Adrenal gland (tissue), 12 donors: ENCODE results near the gene VPS9D1. TPM values are rescaled to one million over a fixed set of nuclear protein-coding genes. Genes with fewer than 3 reads are reported as not detected.

Experiments used
- DNase-seq, 7 donors: peaks; one replicate each; pipeline ENCODE4 v3.0.0-alpha.2; 2019 to 2020
- H3K27ac ChIP-seq, 5 donors: fragments of 200-600 bp; sonication (generic) in 4 of 5; 1 replicate in 3 of 5; 2 replicates in 2 of 5; pipeline versions ENCODE4 v1.5.1 to v1.8.0; 2016 to 2020; ENCODE audit warnings: mild to moderate bottlenecking in 1 of 5
- H3K27me3 ChIP-seq: fragments of 200-600 bp; 2 replicates; pipeline ENCODE4 v1.8.0; 2021
- H3K36me3 ChIP-seq, 2 donors: fragments of 200-600 bp; replicated peaks in 1 of 2; 1 replicate in 1 of 2; 2 replicates in 1 of 2; pipeline versions ENCODE4 v1.5.1 to v1.8.0; 2018 to 2022
- H3K4me1 ChIP-seq, 2 donors: fragments of 200-600 bp; replicated peaks in 1 of 2; 1 replicate in 1 of 2; 2 replicates in 1 of 2; pipeline versions ENCODE4 v1.5.1 to v1.8.0; 2018 to 2021
- H3K4me3 ChIP-seq, 4 donors: fragments of 200-600 bp; sonication (generic) in 3 of 4; one replicate each; pipeline ENCODE4 v1.5.1; 2016 to 2018
- H3K9me3 ChIP-seq, 3 donors: fragments of 200-600 bp; sonication (generic) in 1 of 3; replicated peaks in 1 of 3; 1 replicate in 2 of 3; 2 replicates in 1 of 3; pipeline versions ENCODE4 v1.5.1 to v1.8.0; 2016 to 2021
- CTCF ChIP-seq, 6 experiments: fragments of 450-650 bp in 4 of 6; fragments of 200-600 bp in 2 of 6; sonication (generic) in 1 of 6; IDR thresholded peaks; 1 replicate in 5 of 6; 2 replicates in 1 of 6; pipeline versions ENCODE4 v1.5.1 to v1.8.0; 2016 to 2021; ENCODE audit warnings: antibody characterized with exemption in 6 of 6, mild to moderate bottlenecking in 2 of 6, moderate library complexity in 1 of 6
- POLR2A ChIP-seq, 2 donors: fragments of 450-650 bp; IDR thresholded peaks; one replicate each; pipeline ENCODE4 v1.6.1; 2017; ENCODE audit warnings: antibody characterized with exemption in 2 of 2, mild to moderate bottlenecking in 2 of 2, moderate library complexity in 1 of 2
- WGBS, 4 donors: extraction: QIAGEN DNeasy Blood & Tissue Kit in 2 of 4; methylation state at CpG; one replicate each; pipeline versions ENCODE4 v1.1.5 to v1.1.7; 2013 to 2017; 5-methylcytosine and 5-hydroxymethylcytosine counted together
- intact Hi-C, 2 donors: fragments of 100-400 bp; cut with DNase I; formaldehyde crosslinking; loops; one replicate each; pipeline versions ENCODE4 v1.14.1 to v1.15.0; 2022 to 2023
- polyA plus RNA-seq, 3 donors: library from polyadenylated mRNA; stranded (reverse); fragments of 200-250 nt in 2 of 3; fragments of 350-450 nt in 1 of 3; fragmentation: Illumina TruSeq in 1 of 3; extraction: RNeasy Lipid Tissue Mini Kit (QIAGEN cat#74804) in 1 of 3; gene quantifications; one replicate each; pipeline ENCODE4 v1.2.3, GENCODE V29; 2013 to 2014
- total RNA-seq, 9 donors: library from RNA; depleted of rRNA in 4 of 9; stranded (reverse); fragments of >200 nt in 4 of 9; fragments of 120-200 nt in 1 of 9; fragmentation: NEBNext Ultra II Directional in 1 of 9; extraction: Animal tissue kit (Norgen Biotek cat#: 25700) in 1 of 9; gene quantifications; one replicate each; pipeline versions ENCODE4 v1.1.0 to v1.2.4, GENCODE V29; 2013 to 2023
- donor health status: healthy with polysubstance abuse.
- donor health status: Bipolar disorder and iron deficiency.
- donor health status: DM: yes; HTN: yes; CAD: no.
- donor health status: DM: no; HTN: no; CAD: no.
- donor health status: DM: no; HTN: no; CAD: no.
- donor health status: DM: yes; HTN: yes; CAD: no.

VPS9D1 gene
- total and polyA plus RNA-seq, 12 donors: 3.9 to 102 (median 23.2) TPM

GRCh38 chr16:89730610-89731234, 10.0 kb upstream of the VPS9D1 start:
- TF ChIP-seq CTCF (IDR thresholded peaks at IDR 0.05) (no peak), POLR2A (IDR thresholded peaks at IDR 0.05) (no peak)
- no peaks in the 10 kb centered on the region for H3K9me3 ChIP-seq
- H3K4me1 ChIP-seq: no peaks in the 10 kb centered on the region
- WGBS, 4 donors: 81 to 100% (median 85%) methylated on average over 1 to 21 of the region's 22 CpGs
- DNase-seq: no peak
- H3K27ac ChIP-seq: no peak overlapping the region
- H3K36me3 ChIP-seq: peaks cover 0 to 88% of the 10 kb centered on the region in 2 donors
- intact Hi-C loops: no loop called here
- H3K27me3 ChIP-seq: no peaks in the 10 kb centered on the region
- H3K4me3 ChIP-seq: no peak overlapping the region

GRCh38 chr16:89729863-89730593, 9.3 kb upstream of the VPS9D1 start:
- H3K27ac ChIP-seq: no peak overlapping the region
- H3K4me3 ChIP-seq: no peak overlapping the region
- intact Hi-C loops: no loop called here
- no peak for TF ChIP-seq POLR2A (IDR thresholded peaks at IDR 0.05)
- TF ChIP-seq CTCF (IDR thresholded peaks at IDR 0.05): no peak
- H3K27me3 ChIP-seq: no peaks in the 10 kb centered on the region
- H3K4me1 ChIP-seq: no peaks in the 10 kb centered on the region
- 77 to 83% (median 80%) methylated on average over 9 to 14 of the region's 14 CpGs for WGBS, 4 donors
- peaks cover 0 to 85% of the 10 kb centered on the region in 2 donors for H3K36me3 ChIP-seq
- H3K9me3 ChIP-seq: no peaks in the 10 kb centered on the region
- no peak for DNase-seq

- no peaks in the 10 kb centered on the region for H3K9me3 ChIP-seq
- intact Hi-C loops: no loop called here
- no peaks in the 10 kb centered on the region for H3K27me3 ChIP-seq
- peaks cover 0 to 82% of the 10 kb centered on the region in 2 donors for H3K36me3 ChIP-seq
- no peak for TF ChIP-seq POLR2A (IDR thresholded peaks at IDR 0.05)
- TF ChIP-seq CTCF (IDR thresholded peaks at IDR 0.05): no peak
- WGBS, 4 donors: 85 to 95% (median 92%) methylated on average over 12 to 18 of the region's 18 CpGs
- H3K4me3 ChIP-seq: no peak overlapping the region
- H3K27ac ChIP-seq: no peak overlapping the region
- H3K4me1 ChIP-seq: peaks cover 0 to 5% of the 10 kb centered on the region in 2 donors
- DNase-seq: no peak
Measured at GRCh38 chr16:89729293-89729692, 8.6 kb upstream of the VPS9D1 start.

- TF ChIP-seq POLR2A (IDR thresholded peaks at IDR 0.05) (no peak), CTCF (IDR thresholded peaks at IDR 0.05) (no peak)
- 80 to 91% (median 83%) methylated on average over 9 to 17 of the region's 17 CpGs for WGBS, 4 donors
- Histone ChIP-seq H3K27ac (no peak overlapping the region), H3K27me3 (no peaks in the 10 kb centered on the region), H3K36me3 (peaks cover 0 to 84% of the 10 kb centered on the region in 2 donors), H3K4me1 (peaks cover 8 to 22% of the 10 kb centered on the region in 2 donors), H3K4me3 (no peak overlapping the region), H3K9me3 (no peaks in the 10 kb centered on the region)
- intact Hi-C loops: no loop called here
- no peak for DNase-seq
Measured at GRCh38 chr16:89727406-89728120, 6.9 kb upstream of the VPS9D1 start.
